ENCODE measurements around the gene LCN6.

DNA sequence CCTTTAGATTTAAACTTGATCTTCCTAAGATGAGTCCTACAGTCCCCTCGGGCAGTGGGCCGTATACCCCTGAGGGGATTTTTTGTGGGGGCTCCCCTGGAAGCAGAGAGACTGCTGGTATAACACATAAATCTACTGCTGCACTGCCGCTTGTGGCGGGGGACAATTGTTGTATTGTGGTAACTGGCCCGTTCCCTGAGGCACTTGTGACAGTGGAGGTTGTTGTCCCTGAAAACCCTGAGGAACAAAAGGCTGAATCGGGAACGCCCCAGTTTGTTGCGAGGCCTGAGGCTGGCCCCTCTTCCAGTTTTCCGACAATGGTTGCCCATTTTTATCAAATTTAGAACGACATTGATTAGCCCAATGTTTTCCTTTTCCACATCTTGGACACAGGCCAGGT, 38.1 kb upstream of the LCN6 start:
- TF ChIP-seq, protein P1, sequence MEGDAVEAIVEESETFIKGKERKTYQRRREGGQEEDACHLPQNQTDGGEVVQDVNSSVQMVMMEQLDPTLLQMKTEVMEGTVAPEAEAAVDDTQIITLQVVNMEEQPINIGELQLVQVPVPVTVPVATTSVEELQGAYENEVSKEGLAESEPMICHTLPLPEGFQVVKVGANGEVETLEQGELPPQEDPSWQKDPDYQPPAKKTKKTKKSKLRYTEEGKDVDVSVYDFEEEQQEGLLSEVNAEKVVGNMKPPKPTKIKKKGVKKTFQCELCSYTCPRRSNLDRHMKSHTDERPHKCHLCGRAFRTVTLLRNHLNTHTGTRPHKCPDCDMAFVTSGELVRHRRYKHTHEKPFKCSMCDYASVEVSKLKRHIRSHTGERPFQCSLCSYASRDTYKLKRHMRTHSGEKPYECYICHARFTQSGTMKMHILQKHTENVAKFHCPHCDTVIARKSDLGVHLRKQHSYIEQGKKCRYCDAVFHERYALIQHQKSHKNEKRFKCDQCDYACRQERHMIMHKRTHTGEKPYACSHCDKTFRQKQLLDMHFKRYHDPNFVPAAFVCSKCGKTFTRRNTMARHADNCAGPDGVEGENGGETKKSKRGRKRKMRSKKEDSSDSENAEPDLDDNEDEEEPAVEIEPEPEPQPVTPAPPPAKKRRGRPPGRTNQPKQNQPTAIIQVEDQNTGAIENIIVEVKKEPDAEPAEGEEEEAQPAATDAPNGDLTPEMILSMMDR (IDR thresholded peaks at IDR 0.05; ENCODE audit: poor library complexity), result no peak
- TF ChIP-seq EZH2 (IDR thresholded peaks at IDR 0.05; ENCODE audit: borderline replicate concordance) (no peak), EZH2phosphoT487 (IDR thresholded peaks at IDR 0.05; ENCODE audit: low read depth, severe bottlenecking, unreplicated experiment) (no peak)

Measured in hepatocyte (in vitro differentiated cells).